NCI-H1694 (cell line): ENCODE results near the gene CNTN6.
A peak's percentile ranks its signal among the peaks of the same experiment; 100 is the strongest.

Source experiments
- DNase-seq: peaks from one replicate; lab custom pipeline; 2025; lab: John Stamatoyannopoulos, UW

Gene CNTN6

DNA sequence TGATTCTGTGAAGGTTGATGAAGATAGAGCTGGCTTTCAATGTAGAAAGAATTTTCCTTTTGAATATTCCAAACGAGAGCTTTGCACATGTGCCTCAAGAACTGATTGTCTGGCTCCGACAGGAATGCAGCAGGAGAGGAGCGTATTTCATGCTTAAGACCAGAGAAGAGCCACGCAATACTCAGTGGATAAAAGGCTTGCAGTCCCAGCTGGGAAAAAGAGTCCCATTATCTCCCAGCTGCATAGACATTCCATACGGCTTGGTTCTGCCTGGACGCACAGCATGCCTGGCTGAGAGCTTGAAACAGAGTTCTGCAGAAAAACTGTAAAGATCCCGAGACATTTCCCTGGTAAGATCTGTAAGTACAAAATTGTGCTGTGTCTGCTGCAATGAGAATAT is at the start of gene CNTN6:
TSS of gene CNTN6 (plus strand) at position 254 of the 400 bp plus-strand sequence. CDS start 54,985 bp downstream, outside the sequence.
- peak; percentile 16 for DNase-seq

- no peak for DNase-seq
Measured at GRCh38 chr3:1048558-1048957, 44.3 kb upstream of the CNTN6 start.

DNA sequence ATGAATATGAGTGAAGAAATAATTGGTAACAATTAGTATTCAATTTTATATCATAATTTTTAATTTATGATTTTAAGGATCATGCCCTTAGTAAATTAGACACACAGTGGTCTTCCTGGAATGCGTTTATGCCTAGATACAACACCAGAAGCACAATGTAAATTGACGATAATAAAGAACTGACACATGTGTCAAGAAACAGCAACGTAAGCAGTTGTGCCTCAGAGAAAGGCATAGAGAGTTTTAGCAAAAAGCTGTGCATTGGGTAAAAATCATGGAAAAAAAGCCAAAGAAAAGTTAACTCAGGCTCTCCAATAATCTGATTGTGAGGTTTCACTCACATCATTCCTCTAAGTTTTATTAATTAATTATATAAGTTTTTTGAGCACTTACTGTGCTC is 37.0 kb upstream of the CNTN6 start:
- no peak for DNase-seq

DNA sequence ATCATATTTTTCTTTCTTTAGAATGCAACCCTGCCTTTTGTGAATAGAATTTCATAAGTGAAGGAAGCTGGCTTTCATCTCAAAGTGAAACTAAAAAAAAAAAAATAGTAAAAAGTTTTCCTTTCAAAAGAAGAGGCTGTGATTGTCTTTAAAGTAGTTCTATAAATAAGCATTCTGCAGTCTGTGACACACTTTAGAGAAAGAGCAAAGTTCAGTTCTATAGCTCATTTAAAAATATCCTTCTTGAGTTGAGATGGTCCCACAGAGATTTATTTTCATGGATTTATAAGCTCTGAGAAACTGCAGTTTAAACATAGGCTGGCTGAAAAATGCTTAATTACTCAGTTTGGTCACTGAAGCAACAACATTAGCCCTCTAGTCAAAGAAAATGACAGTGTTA is 36.1 kb upstream of the CNTN6 start:
- no peak for DNase-seq

- no peak for DNase-seq
Measured at GRCh38 chr3:1057436-1057835, 35.4 kb upstream of the CNTN6 start.

DNA sequence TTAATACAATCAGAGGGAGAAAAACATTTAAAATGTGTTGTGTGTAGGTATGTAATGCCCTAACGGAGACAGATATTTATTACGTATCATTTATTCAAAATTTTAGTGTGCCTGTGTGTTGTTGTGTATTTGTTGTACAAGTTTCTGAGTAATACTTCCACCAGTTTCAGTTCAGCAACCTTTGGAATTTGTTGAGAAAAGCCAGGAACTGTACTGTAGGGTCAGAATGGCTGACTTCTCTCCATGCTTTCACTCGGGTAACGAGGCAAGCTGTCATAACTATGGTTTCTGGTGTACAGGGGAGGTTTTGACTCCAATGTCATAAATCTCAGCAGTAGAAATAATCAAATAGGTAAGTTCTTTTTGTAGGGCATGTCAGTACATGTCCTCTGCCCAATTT is 23.8 kb upstream of the CNTN6 start:
- no peak for DNase-seq

GRCh38 chr3:1072041-1072440 is 20.8 kb upstream of the CNTN6 start:
- DNase-seq: no peak

DNA sequence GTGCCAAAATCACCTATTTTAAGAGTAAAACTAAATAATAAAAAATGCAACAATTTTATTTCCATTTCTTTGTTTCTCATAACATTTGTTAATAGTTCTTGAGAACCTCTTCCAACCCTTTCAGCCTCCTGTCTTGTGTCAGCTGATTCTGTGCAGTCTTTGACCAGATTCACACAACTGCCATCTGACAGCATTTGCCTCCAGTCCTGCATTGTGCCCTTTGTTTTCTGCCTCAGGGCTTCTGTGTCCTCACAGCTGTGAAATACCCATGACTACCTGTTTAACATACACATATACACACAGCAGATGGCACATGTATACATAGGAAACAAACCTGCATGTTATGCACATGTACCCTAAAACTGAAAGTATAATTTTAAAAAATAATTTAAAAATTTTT is 13.2 kb upstream of the CNTN6 start:
- DNase-seq: no peak

- DNase-seq: no peak
Measured at GRCh38 chr3:1082108-1082507, 10.7 kb upstream of the CNTN6 start.

DNA sequence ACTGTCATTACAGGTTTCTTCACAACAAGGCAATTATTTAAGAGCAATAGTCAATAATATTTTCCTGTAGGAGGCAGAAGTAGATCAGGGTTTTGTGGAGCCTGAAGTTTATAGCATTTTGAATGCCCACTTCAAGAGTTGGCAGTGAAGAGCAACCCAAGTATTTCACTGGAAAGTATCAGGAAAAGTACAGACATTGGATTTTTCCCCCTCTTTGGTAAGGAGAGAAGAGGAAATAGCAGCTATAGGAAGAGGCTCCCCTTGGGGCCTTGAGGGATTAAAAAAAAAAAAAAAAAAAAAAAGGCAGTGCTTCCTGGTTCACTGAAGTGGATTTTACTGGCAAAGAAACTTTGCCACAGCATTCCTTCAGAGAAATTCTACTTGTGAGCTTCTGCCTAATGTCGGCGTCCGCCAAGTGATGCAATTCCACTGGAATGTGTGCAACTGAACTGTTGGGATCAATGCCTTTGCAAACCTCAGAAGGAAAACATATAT is 5.7 kb upstream of the CNTN6 start:
- no peak for DNase-seq

- no peak for DNase-seq
Measured at GRCh38 chr3:1088503-1088902, 4.3 kb upstream of the CNTN6 start.

GRCh38 chr3:1091286-1091685 is 1.5 kb upstream of the CNTN6 start:
- DNase-seq: no peak

GRCh38 chr3:1092061-1092460 is 763 bp upstream of the CNTN6 start:
- DNase-seq: no peak

DNA sequence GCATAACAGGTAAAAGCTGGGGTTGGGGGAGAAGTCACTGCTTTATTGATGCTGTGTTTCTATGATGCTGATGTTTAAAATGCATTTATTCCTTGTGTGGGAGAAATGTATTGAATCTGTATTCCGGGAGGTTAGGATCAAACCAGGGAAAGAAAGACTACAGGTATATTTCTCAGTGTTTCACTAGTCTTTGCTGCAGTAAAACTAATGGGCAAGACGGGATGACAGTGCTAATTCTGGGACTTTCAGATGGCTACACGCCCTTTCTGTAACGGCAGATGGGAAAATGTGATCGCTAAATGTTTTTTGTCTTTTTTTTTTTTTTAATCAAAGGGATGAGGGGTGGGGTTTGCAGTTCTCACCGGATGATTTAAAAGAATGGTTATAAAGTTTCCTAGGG is 393 bp downstream of the CNTN6 start:
- no peak for DNase-seq

DNA sequence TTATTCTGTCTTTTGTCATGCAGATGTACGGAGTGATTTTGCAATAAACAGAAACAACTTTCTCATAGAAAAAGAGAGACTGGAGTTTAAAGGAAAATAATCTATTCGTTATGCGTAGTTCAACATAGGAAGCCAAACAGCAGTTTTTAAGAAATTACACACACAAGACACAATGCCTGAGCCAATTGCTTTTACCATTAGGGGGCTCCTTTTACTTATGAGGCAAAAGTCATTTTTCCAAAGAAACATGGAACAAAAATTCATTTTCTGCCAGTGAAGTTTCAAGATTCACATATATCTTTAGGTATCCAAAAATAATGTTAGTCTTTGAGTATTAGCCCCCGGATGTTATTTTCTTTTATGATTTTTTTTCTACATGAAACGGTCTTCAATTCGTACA is 10.7 kb downstream of the CNTN6 start:
- DNase-seq: no peak

- no peak for DNase-seq
Measured at GRCh38 chr3:1117843-1118473, 25.1 kb downstream of the CNTN6 start.

DNA sequence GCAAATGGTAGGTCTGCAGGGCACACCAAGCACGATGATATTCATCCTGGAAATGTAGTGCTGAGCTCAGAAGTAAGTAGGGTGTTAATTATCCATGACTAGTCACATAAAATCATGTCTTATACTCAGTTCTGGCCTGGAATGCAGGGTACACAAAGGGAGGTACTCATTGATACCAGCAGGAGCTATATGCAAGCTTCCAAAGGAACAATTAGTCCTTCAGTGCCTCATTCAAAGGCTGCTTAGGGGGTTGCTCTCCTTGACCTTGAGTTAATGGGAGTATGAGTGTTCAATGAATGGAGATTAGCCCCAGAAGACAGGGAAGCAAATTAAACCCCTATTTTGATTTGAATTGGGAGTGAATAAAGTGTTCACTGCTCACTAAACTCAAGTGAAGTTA is 38.3 kb downstream of the CNTN6 start:
- no peak for DNase-seq

- no peak for DNase-seq
Measured at GRCh38 chr3:1135194-1135593, 42.4 kb downstream of the CNTN6 start.

DNA sequence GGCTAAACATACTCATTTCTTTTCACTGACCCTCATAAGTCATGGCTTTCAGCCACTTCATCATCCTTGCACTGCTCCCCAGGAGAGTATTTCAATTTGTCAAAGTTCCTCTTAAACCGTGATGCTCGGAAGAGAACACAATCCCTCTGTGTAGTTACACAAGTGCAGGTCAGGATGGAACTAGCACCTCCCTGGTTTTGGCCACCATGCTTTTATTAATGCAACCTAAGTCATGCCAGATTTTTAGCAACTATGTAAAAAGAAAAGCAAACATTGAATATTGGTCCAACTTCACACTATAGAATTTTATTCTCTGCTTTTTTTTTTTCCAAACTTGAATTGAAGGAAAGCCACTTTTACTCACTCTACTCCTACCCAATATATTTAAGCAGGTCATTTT is 45.2 kb downstream of the CNTN6 start:
- no peak for DNase-seq

DNA sequence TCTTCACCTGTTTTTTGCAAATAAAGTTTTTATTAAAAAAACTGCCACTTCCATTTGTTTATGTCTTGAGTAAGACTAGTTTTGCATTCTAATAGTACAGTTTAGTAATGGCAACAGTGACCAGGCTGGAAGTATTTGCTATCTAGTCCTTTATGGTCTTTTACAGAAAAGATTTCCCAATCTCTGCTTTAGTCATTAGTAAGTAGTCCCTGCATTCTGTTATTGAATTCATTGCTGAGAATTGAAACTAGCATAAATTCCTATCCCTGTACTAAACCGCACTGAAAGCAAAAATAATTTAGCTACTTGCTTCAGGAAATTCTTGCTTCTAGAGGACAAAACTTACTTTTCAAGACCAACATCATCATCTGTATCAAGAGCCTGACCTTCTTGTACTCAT is 46.2 kb downstream of the CNTN6 start:
- no peak for DNase-seq

DNA sequence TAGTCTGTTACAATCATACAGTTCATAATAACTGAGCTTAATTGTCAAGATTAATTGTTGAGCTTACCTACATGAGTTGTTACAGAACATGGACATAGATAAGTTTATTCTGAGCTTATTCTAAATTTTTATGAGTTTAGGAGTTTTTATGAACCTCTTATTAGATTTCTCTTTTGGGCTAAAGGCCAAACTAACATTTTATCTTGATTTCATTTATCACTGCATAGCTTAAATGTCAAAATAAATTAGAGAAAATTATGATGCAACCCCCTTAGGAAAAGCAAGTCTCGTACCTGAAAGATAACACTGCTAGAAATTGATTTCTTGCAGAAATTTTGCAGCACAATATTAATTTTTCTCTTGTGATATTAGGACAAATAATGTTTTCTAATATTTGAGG is 54.5 kb downstream of the CNTN6 start:
- no peak for DNase-seq

DNA sequence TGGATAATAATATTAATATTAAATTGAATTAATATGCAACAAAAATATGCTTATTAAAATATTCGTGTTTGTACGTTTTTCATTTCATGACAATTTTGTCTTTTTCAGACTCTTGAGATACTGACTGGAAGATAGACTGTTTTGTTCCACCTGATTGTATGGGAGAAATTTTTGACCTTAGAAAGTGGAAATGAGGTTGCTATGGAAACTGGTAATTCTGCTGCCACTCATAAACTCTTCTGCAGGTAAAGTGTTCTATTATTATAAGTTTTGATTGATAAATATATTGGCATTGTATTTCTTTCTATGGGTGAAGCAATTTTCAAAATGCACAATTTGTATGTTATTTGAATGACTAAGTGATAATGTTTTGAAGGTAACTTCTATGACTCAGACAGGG is 55.0 kb downstream of the CNTN6 start:
- DNase-seq: no peak

DNA sequence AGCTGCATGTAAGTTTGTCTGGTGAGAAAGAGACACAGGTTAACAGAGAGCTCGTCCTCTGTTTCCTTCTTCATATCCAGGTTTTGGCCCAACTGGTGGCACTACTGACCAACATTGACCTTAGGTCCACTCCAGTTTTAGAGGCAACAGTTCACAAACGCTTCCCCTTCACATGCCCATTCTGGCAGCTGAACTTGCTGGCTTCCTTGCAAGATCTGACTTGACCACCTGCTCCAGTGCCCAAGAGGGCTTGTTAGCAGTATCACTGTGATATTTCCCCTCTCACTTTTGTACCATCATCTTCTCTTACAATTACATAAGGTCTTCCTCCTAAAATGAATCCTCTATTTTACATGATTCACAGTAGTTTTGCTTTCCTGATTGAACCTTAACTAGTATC is 71.3 kb downstream of the CNTN6 start:
- no peak for DNase-seq

DNA sequence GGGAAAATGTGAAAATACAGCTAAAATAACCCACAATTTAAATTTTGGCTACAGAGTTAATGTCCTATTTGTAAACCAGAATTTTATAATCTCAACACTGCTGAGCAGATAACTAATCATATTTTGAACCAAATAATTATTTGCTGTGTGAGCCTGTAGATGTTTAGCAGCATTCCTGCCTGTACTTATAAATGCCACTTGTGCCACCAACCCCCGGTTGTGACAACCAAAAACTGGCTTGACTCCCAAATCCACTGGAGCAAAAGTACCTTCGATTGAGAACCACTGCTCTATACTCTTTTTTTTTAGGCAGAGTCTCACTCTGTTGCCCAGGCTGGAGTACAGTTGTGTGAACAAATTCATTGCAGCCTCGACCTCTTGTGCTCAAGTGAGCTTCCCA is 78.5 kb downstream of the CNTN6 start:
- DNase-seq: no peak

DNA sequence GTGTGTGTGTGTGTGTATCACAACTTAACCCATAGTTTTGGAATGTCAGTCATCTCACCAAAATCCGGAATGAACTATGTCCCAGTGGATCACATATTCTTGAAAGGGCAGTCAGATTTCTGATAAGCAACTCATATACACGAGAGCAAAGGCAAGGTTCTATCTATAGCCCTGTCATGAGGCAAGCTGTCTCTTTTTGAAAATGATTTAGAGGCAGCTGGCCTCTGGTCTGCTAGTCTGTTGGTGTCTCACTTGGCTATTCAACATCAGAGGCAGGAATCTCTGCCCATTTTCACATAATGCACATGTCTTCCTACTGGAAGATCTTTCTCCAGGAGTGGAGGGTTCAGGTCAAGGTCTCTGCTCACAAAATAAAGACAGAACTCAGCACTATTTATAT is 79.8 kb downstream of the CNTN6 start:
- no peak for DNase-seq
